IPS-15b (cell line): ENCODE results near the gene SCAF8.

Source experiments
- H3K27me3 ChIP-seq: one replicate; pipeline ENCODE4 v1.6.1; 2013; ENCODE audit warnings: low read length; ENCODE audit not compliant: control insufficient read depth, insufficient read depth
- H3K36me3 ChIP-seq: one replicate; pipeline ENCODE4 v1.6.1; 2013; ENCODE audit warnings: low read length; ENCODE audit not compliant: control insufficient read depth, insufficient read depth
- H3K4me1 ChIP-seq: one replicate; pipeline ENCODE4 v1.6.1; 2013; ENCODE audit warnings: mild to moderate bottlenecking, low read length; ENCODE audit not compliant: control insufficient read depth, insufficient read depth
- H3K4me3 ChIP-seq: one replicate; pipeline ENCODE4 v1.5.1; 2013; ENCODE audit warnings: low read depth, low read length
- H3K9ac ChIP-seq: one replicate; pipeline ENCODE4 v1.6.1; 2013; ENCODE audit warnings: low read depth, mild to moderate bottlenecking, low read length
- H3K9me3 ChIP-seq: one replicate; pipeline ENCODE4 v1.6.1; 2013; ENCODE audit warnings: mild to moderate bottlenecking, low read length; ENCODE audit not compliant: control insufficient read depth, insufficient read depth

The SCAF8 gene, protein sequence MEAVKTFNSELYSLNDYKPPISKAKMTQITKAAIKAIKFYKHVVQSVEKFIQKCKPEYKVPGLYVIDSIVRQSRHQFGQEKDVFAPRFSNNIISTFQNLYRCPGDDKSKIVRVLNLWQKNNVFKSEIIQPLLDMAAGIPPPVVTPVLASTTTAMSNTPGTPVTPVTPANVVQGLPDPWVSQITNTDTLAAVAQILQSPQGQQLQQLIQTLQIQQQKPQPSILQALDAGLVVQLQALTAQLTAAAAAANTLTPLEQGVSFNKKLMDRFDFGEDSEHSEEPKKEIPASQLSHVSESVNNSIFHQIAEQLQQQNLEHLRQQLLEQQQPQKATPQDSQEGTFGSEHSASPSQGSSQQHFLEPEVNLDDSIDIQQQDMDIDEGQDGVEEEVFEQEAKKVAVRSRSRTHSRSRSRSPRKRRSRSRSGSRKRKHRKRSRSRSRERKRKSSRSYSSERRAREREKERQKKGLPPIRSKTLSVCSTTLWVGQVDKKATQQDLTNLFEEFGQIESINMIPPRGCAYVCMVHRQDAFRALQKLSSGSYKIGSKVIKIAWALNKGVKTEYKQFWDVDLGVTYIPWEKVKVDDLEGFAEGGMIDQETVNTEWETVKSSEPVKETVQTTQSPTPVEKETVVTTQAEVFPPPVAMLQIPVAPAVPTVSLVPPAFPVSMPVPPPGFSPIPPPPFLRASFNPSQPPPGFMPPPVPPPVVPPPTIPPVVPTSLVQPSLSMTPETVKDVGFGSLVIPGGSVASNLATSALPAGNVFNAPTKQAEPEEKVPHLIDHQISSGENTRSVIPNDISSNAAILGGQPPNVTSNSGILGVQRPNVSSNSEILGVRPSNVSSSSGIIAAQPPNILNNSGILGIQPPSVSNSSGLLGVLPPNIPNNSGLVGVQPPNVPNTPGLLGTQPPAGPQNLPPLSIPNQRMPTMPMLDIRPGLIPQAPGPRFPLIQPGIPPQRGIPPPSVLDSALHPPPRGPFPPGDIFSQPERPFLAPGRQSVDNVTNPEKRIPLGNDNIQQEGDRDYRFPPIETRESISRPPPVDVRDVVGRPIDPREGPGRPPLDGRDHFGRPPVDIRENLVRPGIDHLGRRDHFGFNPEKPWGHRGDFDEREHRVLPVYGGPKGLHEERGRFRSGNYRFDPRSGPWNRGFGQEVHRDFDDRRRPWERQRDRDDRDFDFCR (N-terminal part only)

DNA sequence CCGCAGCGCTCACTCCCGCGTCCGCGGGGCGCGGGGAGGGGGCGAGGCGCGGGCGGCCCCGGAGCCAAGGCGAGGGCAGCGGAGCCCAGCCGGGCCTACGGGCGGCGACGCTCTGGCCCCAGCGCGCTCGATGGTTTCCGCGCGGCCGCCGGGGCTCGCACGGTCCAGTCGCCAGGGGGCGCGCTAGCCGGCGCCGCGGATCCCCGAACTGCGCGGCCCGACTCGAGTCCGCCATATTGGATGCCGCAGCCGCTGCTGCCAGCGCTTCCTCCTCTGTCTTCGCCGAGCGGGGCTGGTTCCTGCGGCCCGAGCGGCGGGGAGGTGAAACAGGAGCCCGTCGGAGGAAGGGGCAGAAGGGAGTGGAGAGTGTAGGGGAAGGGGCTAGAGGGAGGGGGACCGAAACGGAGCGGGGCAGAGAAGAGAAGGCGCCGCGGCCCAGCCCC lies at the start of gene SCAF8:
Gene SCAF8 (plus strand): TSS at position 234 of the 443 bp plus-strand sequence. CDS start 485 bp downstream, outside the sequence.
- Histone ChIP-seq H3K9ac (peak within 1 kb of the TSS; percentile 98), H3K27me3 (no peaks in the 10 kb centered on the region), H3K4me3 (peak within 1 kb of the TSS; percentile 53), H3K9me3 (no peaks in the 10 kb centered on the region), H3K4me1 (peaks cover 14% of the 10 kb centered on the region), H3K36me3 (no peaks in the 10 kb centered on the region)

DNA sequence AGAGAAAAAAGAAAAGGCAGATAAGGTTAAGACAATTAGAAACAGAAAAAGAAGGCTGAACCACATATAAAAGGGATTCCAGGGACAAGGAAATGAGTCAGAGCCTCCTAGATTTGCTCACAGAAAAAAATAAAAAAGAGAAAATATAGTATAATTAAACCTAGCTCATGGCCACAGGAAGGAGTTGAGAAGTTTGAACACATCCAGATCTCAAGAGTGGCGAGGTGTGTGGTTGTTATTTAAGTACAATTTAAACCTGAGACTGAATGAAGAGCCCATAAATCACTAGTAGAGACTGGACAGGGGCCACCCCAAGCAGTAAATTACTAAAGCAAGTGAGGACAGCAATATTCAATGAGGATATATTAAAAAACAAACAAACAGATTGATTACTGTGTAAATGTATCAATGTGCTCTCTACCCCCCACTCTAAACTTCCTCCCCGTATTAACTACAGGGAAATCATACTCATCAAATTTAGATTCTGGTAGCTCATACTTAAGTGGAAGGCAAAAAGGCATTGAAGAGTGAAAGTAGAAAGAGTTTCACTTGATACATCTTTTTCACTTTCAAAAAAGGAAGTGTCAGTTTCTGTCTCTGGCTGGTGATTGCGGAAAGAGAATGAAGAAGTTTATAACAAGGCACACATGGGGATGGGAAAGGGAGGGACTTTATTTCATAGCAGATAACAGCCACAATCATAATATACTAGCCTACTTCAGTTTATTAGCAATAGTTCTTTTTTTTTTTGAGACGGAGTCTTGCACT lies 49.3 kb upstream of the SCAF8 start:
- Histone ChIP-seq H3K36me3 (no peaks in the 10 kb centered on the region), H3K4me3 (no peak overlapping the region), H3K4me1 (peaks cover 2% of the 10 kb centered on the region), H3K9ac (no peak overlapping the region), H3K27me3 (no peaks in the 10 kb centered on the region), H3K9me3 (peaks cover 3% of the 10 kb centered on the region)

DNA sequence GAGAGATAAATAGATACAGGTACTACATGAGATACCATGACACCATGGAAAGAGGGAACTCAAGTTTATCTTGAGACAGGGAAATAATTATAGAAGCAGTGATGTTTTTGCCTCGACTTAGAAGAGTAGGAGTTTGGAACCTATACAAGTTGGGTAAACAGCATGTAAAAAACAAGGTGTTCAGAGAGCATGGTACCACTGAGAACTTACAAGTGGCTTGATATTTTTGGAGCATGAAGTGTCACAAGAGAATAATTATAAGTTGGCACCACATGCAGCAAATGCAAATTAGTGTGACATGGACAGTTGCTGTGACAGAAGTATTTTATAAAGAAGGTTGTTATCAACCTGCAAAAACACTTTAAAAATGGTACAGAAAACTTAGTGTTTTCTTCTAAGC lies 47.1 kb upstream of the SCAF8 start:
- no peaks in the 10 kb centered on the region for H3K27me3 ChIP-seq
- no peak overlapping the region for H3K4me3 ChIP-seq
- H3K36me3 ChIP-seq, result no peaks in the 10 kb centered on the region
- peaks cover 3% of the 10 kb centered on the region for H3K9me3 ChIP-seq
- no peak overlapping the region for H3K9ac ChIP-seq
- H3K4me1 ChIP-seq, result peaks cover 2% of the 10 kb centered on the region

DNA sequence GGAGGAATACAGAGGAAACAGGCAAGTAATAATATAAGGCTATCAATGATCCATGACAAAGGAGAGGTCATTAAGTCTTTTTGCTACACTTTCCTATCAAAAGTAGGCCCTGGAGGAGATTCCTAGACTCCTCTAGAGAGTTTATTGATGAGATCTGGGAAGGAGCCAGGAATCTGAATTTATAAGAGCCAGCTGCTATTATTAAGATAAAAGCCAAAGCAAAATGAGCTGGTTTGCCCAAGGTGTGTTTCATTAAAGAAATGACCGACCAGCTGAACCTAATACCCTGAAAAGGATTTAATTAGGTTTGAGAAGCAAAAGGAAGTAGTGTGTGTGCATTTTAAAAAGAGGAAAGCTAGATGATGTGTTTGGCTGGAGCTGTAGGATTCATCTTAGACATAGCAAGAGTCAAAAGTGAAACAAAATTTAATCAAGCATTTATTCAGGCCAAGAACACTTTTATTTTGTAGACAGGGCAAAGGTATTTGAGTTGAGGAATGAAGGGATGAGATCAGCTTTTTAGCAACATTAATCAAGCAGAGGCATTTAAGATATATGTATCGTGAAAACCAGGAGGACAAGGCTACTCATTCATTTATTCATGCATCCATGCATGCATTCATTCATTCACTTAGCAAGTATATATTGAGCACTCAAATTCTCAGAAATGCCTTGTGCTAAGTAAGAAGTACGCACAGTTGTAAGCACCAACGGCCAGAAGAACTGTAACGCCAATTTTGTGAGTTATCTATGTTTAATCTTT lies 43.5 kb upstream of the SCAF8 start:
- no peak overlapping the region for H3K9ac ChIP-seq
- no peaks in the 10 kb centered on the region for H3K4me1 ChIP-seq
- H3K9me3 ChIP-seq, result peaks cover 3% of the 10 kb centered on the region
- no peak overlapping the region for H3K4me3 ChIP-seq
- H3K27me3 ChIP-seq, result no peaks in the 10 kb centered on the region
- H3K36me3 ChIP-seq, result no peaks in the 10 kb centered on the region

DNA sequence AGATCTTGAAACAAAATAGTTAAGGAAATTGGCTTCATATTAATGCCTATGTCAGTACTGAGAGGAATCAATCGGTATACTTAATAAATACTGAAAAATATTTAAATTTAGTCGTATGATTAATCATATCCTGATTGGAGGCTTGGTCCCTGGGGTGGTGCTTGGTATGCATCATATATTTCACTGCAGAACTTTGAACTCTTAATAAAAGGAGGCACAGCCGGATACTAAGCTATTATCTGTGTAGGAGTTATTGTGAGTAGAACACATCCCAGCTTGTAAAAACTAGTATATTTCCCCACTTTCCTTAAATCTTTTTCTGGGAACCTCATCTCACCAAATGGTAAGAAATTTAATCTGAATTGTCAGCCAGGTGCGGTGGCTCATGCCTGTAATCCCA lies 42.4 kb upstream of the SCAF8 start:
- Histone ChIP-seq H3K27me3 (no peaks in the 10 kb centered on the region), H3K36me3 (no peaks in the 10 kb centered on the region), H3K9ac (no peak overlapping the region), H3K9me3 (peaks cover 3% of the 10 kb centered on the region), H3K4me1 (no peaks in the 10 kb centered on the region), H3K4me3 (no peak overlapping the region)

DNA sequence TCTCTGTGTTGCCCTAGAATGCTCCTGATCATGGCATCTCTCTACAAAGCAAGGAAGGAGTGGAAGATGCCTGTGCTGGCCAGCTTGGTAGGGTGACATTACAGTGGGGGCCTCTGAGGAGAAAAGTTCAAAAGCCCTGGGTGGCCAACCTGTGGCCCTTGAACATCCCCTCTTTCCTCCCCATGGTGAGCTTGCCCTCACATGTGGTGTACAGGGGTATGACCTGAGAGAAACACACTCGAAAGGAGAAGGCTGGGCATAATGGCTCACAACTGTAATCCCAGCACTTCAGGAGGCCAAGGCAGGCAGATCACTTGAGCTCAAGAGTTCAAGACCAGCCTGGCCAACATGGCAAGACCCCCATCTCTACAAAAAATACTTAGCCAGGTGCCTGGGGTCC lies 36.6 kb upstream of the SCAF8 start:
- Histone ChIP-seq H3K4me3 (no peak overlapping the region), H3K9me3 (no peaks in the 10 kb centered on the region)

DNA sequence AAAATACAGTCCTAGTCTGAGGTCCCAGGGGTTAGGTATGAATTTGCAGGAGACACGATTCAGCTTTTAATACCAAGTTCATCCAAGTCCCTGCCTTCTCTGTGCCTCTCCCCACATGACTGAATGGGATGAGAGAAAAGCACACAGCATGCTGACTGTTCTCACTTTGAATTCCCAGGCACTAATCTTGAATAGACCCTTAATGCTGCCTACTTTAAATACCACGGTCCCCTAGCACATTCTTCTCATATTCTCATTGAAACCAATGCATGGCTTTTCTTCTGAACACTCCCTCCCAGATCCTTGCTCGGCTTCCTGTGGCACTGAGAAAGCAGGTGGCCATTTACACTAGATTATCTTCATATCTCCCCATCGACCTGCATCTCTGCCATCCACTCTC lies 30.1 kb upstream of the SCAF8 start:
- Histone ChIP-seq H3K36me3 (no peaks in the 10 kb centered on the region), H3K27me3 (no peaks in the 10 kb centered on the region), H3K4me1 (no peaks in the 10 kb centered on the region), H3K9ac (no peak overlapping the region), H3K9me3 (no peaks in the 10 kb centered on the region), H3K4me3 (no peak overlapping the region)

More for the DNA sequence above, 36.6 kb upstream of the SCAF8 start:
- no peaks in the 10 kb centered on the region for H3K4me1 ChIP-seq
- H3K27me3 ChIP-seq, result no peaks in the 10 kb centered on the region
- H3K9ac ChIP-seq, result no peak overlapping the region
- no peaks in the 10 kb centered on the region for H3K36me3 ChIP-seq

DNA sequence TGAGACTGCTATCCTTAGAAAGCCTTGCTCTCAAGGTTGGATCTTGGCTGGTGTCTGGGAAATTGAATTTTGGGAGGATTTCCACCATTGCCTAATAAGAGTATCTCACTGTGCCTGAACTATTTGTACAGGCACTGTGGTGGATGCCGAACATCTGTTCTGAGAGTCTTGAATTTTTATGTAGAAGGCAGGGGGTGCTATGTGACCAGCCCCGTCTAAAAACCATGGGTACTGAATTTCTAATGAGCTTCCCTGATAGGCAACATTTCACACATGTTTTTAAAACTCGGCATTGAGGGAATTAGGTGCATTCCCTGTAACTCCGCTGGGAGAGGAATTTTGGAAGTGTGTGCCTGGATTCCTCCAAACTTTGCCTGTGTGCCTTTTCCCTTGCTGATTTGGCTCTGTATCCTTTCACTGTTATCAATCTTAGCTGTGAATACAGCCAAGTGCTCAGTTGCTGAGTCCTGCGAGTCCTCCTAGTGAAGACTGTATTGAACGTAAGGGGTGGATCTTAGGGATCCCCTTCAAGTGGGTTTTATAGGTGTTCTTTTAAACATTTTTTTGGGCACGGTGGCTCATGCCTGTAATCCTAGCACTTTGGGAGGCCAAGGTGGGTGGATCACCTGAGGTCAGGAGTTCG lies 27.6 kb upstream of the SCAF8 start:
- Histone ChIP-seq H3K9ac (no peak overlapping the region), H3K4me3 (no peak overlapping the region), H3K4me1 (no peaks in the 10 kb centered on the region), H3K36me3 (no peaks in the 10 kb centered on the region), H3K9me3 (no peaks in the 10 kb centered on the region), H3K27me3 (no peaks in the 10 kb centered on the region)

DNA sequence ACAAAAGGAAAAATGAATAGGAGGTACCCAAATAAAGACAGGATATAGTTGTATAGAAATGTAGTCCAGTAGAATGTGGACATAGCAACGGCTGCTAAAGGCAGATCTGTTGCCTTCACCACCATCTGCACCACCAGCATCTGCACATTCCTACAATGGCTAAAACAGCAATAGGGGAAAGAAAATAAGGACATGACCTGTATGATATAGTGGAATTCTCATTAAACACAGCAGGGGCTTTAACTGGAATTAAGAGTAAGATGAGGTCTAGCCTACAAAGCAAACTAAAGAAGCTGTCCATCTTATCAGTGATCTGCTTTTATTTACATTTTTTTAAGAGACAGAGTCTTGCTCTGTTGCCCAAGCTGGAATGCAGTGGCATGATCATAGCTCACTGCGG lies 26.8 kb upstream of the SCAF8 start:
- H3K9ac ChIP-seq, result no peak overlapping the region
- no peaks in the 10 kb centered on the region for H3K36me3 ChIP-seq

DNA sequence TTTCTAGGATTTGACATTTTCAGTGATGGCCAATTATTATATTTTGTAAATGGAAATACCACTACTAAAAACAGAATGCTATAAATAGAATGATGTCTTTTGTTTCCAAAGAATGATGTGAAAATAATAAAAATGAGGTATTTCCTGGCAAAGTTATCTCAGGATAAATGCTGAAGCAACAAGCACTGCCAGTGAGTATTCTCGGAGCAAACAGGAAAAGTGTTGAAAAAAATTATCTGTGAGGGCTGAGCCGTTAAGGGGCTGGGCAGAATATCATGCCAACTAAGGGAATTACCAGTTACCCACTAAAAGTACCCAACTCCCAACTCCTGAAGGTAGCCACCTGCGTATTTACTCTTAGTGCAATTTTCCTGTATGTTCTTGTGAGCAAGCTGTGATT lies 23.6 kb upstream of the SCAF8 start:
- H3K9ac ChIP-seq, result no peak overlapping the region
- no peaks in the 10 kb centered on the region for H3K36me3 ChIP-seq
- H3K9me3 ChIP-seq, result no peaks in the 10 kb centered on the region
- no peaks in the 10 kb centered on the region for H3K27me3 ChIP-seq
- no peak overlapping the region for H3K4me3 ChIP-seq
- H3K4me1 ChIP-seq, result no peaks in the 10 kb centered on the region

More for the DNA sequence above, 26.8 kb upstream of the SCAF8 start:
- no peaks in the 10 kb centered on the region for H3K9me3 ChIP-seq
- no peak overlapping the region for H3K4me3 ChIP-seq
- H3K4me1 ChIP-seq, result no peaks in the 10 kb centered on the region
- H3K27me3 ChIP-seq, result no peaks in the 10 kb centered on the region
